ENCODE data around the gene EHMT1. TPM values are rescaled to one million over a fixed set of nuclear protein-coding genes. Genes with fewer than 3 reads are reported as not detected.
A peak's percentile ranks its signal among the peaks of the same experiment; 100 is the strongest.

Gene EHMT1
- total RNA-seq, 1 donor from 2014 or later, result 162 TPM

DNA sequence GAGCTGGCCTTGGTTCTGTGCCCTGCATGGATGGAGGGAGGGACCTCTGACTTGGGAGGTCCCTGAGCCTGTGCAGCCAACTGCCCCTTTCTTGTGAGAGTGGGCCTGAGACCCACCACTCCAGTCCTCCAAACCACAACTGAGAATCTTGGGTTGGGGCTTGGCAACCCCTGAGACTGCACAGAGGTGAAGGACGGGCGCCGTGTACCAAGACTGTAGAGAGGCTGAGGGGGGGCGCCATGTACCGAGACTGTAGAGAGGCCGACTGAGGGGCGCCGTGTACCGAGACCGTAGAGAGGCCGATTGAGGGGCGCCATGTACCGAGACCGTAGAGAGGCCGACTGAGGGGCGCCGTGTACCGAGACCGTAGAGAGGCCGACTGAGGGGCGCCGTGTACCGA, 199.5 kb downstream of the EHMT1 start:
- TF ChIP-seq, protein P1, sequence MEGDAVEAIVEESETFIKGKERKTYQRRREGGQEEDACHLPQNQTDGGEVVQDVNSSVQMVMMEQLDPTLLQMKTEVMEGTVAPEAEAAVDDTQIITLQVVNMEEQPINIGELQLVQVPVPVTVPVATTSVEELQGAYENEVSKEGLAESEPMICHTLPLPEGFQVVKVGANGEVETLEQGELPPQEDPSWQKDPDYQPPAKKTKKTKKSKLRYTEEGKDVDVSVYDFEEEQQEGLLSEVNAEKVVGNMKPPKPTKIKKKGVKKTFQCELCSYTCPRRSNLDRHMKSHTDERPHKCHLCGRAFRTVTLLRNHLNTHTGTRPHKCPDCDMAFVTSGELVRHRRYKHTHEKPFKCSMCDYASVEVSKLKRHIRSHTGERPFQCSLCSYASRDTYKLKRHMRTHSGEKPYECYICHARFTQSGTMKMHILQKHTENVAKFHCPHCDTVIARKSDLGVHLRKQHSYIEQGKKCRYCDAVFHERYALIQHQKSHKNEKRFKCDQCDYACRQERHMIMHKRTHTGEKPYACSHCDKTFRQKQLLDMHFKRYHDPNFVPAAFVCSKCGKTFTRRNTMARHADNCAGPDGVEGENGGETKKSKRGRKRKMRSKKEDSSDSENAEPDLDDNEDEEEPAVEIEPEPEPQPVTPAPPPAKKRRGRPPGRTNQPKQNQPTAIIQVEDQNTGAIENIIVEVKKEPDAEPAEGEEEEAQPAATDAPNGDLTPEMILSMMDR (IDR thresholded peaks at IDR 0.05; ENCODE audit: partially characterized antibody, unreplicated experiment), result no peak
- peaks cover 13% of the 10 kb centered on the region for H3K27me3 Mint-ChIP-seq (ENCODE audit: unreplicated experiment)
- H3K9me3 Mint-ChIP-seq (ENCODE audit: unreplicated experiment), result peaks cover 26% of the 10 kb centered on the region
- no peak for DNase-seq
- H3K4me1 Mint-ChIP-seq (ENCODE audit: low read depth, unreplicated experiment), result no peaks in the 10 kb centered on the region
- H3K36me3 Mint-ChIP-seq (ENCODE audit: unreplicated experiment), result peaks cover 38% of the 10 kb centered on the region
- H3K4me3 Mint-ChIP-seq (ENCODE audit: unreplicated experiment), result no peak overlapping the region
- H3K27ac Mint-ChIP-seq (ENCODE audit: unreplicated experiment), result no peak overlapping the region

DNA sequence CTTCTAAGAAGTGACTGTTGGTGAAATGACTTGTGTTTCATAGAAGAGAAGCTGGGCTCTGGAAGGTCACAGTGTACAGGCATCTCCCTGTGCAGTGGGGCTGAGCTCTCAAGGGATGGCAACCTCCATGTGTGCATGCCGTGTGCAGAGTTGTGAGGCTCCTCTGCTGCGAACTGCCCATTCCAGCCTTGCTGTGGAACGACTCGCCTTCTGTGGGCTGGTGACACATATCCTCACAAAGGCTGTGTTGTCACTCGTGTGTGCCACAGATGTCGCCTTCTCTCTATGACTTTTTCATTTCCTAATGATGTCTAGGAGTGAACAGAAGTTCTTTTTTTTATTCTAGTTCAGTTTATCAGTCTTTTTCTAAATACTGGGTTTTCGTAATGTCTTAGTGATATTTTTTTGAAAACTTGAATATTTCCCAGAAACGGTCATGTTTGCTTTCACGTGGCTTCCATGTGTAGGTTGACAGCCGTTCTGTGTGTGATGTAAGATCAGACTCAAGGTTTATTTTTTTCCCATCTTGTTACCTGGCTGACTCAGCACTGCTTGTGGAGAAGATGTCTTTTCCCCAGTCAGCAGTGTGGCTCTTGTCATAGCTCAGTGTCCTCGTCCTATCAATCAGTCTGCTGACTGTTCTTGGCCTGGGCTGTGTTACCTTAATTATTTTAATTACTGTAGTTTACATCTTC, 201.5 kb downstream of the EHMT1 start:
- no peak for DNase-seq
- peaks cover 13% of the 10 kb centered on the region for H3K27me3 Mint-ChIP-seq (ENCODE audit: unreplicated experiment)
- H3K9me3 Mint-ChIP-seq (ENCODE audit: unreplicated experiment), result peaks cover 25% of the 10 kb centered on the region

DNA sequence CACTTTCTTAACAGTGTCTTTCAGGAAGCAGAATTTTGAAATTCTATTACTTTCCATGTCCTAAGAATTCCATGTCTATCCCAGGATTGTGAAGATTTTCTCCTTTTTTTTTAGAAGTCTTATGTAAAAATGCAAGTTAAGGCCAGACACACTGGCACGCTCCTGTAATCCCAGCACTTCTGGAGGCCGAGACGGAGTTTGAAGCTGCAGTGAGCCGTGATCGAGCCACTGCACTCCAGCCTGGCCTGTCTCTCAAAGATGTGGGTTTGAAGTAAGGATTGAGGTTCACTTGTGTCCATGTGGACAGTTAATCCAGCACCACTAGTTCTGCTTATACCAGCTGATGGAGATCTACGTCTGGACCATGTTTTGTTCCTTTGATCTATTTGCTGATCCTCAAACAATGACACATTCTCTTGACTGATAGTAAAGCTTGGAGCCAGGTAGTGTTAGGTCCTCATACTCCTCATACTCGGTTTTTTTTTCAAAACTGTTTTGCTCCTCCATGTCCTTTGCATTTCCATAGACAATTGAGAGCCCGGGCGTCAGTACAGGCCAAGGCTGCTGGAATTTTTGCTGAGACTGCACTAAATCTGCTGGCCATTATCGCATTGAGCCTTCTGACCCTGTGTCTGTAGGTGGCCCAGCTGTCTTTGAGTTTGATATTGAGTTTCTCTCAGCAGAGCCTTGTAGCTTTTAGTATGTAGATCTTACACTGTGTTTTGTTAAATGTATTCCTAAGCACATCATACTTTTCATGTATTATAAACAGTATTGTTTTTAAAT, 205.4 kb downstream of the EHMT1 start:
- peaks cover 20% of the 10 kb centered on the region for H3K9me3 Mint-ChIP-seq (ENCODE audit: unreplicated experiment)
- peaks cover 8% of the 10 kb centered on the region for H3K27me3 Mint-ChIP-seq (ENCODE audit: unreplicated experiment)

More for the DNA sequence above, 201.5 kb downstream of the EHMT1 start:
- H3K36me3 Mint-ChIP-seq (ENCODE audit: unreplicated experiment), result peaks cover 51% of the 10 kb centered on the region
- H3K4me1 Mint-ChIP-seq (ENCODE audit: low read depth, unreplicated experiment), result peaks cover 8% of the 10 kb centered on the region
- no peak overlapping the region for H3K4me3 Mint-ChIP-seq (ENCODE audit: unreplicated experiment)
- H3K27ac Mint-ChIP-seq (ENCODE audit: unreplicated experiment), result no peak overlapping the region
- TF ChIP-seq, protein P1 (IDR thresholded peaks at IDR 0.05; ENCODE audit: partially characterized antibody, unreplicated experiment), result no peak

DNA sequence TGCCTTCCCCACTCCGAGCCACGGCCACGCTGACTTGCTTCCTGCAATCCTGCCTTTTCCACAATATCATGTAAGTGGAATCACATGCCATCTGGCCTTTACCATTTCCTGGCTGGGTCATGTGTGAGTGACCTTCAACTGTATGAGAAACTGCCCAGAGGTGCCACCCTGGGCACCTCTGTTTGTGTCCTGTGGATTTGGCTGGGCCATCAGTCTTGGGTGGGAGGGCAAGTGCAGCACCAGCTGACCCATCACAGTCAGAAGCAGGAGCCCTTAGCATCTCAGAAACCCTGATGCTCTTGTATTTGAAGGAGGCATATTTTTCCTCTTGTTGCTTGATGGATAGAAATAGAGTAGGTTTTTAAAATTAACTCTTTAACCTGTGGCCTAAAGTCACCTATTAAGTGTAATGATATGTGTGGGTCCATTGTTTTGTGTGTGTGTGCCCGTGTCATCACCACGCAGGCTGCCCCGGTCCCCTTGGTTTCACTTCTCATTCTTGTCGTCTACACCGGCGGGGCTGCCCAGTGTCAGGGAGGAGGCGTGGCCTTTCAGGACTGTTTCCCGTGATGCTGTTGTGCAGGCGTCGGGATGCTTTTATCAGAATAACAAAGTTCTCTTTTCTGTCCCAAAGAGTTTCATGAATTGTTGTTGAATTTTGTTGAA, 206.7 kb downstream of the EHMT1 start:
- no peak for DNase-seq
- Mint-ChIP-seq H3K27ac (ENCODE audit: unreplicated experiment) (peak overlapping the region; percentile 35), H3K36me3 (ENCODE audit: unreplicated experiment) (peaks cover 44% of the 10 kb centered on the region), H3K4me1 (ENCODE audit: low read depth, unreplicated experiment) (peaks cover 28% of the 10 kb centered on the region), H3K9me3 (ENCODE audit: unreplicated experiment) (peaks cover 19% of the 10 kb centered on the region), H3K27me3 (ENCODE audit: unreplicated experiment) (peaks cover 8% of the 10 kb centered on the region), H3K4me3 (ENCODE audit: unreplicated experiment) (no peak overlapping the region)
- TF ChIP-seq, protein P1 (IDR thresholded peaks at IDR 0.05; ENCODE audit: partially characterized antibody, unreplicated experiment), result no peak

More for the DNA sequence above, 205.4 kb downstream of the EHMT1 start:
- DNase-seq, result no peak
- Mint-ChIP-seq H3K4me3 (ENCODE audit: unreplicated experiment) (no peak overlapping the region), H3K27ac (ENCODE audit: unreplicated experiment) (peak overlapping the region; percentile 35), H3K36me3 (ENCODE audit: unreplicated experiment) (peaks cover 50% of the 10 kb centered on the region), H3K4me1 (ENCODE audit: low read depth, unreplicated experiment) (peaks cover 18% of the 10 kb centered on the region)
- TF ChIP-seq, protein P1 (IDR thresholded peaks at IDR 0.05; ENCODE audit: partially characterized antibody, unreplicated experiment), result no peak
